Measurements from ENCODE around the gene MCM6. TPM values are rescaled to one million over a fixed set of nuclear protein-coding genes. Genes with fewer than 3 reads are reported as not detected.
"Not testable (repeated sequence)": the region's sequence is repeated elsewhere in the genome, so short reads cannot be mapped to it uniquely, and the experiment has no call there.

The MCM6 gene
- total RNA-seq, 1 donor from 2014 or later: 9.5 TPM

DNA sequence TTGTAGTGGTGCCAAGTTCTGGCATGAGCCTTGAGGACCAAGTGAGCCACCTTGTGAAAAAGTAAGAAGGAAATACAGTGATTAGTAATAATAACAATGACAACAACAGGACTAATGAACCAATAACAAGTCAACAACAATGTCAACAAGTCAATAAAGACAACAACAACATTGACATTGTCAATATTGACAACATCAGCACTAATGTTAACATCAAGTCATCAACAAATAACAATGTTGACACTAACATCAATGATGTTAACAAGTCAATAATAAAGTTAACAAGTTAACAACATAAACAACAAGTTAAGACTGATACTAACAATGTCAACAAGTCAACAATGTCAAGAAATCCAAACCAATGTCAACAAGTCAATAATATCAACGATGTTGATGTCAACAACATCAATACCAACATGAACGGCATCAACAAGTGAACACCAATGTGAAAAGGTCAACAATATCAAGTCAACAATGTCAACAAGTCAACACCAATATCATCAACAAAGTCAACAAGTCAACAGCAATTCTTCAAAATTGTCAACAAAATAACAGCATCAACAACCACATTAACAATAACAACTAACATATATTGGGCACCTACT, 63.2 kb downstream of the MCM6 start:
- Histone ChIP-seq H3K79me2 (ENCODE audit: insufficient read depth, low read length) (no peaks in the 10 kb centered on the region), H3K9me3 (ENCODE audit: insufficient read depth, low read depth, low read length) (no peaks in the 10 kb centered on the region), H3K36me3 (ENCODE audit: insufficient read depth, low read length) (no peaks in the 10 kb centered on the region), H3K4me2 (ENCODE audit: low read length) (no peak overlapping the region), H3K4me1 (ENCODE audit: insufficient read depth, low read length) (peaks cover 8% of the 10 kb centered on the region), H4K20me1 (ENCODE audit: insufficient read depth, low read length) (no peaks in the 10 kb centered on the region), H2AFZ (ENCODE audit: low read depth, low read length) (no peak overlapping the region), H3K9ac (ENCODE audit: low read length) (no peak overlapping the region), H3K27me3 (ENCODE audit: insufficient read depth, low read length) (no peaks in the 10 kb centered on the region), H3K27ac (ENCODE audit: low read depth, low read length) (no peak overlapping the region), H3K4me3 (ENCODE audit: insufficient read depth, low read depth, low read length) (no peak overlapping the region)
- Mint-ChIP-seq H3K36me3 (ENCODE audit: low read depth, unreplicated experiment) (no peaks in the 10 kb centered on the region), H3K27me3 (ENCODE audit: low read depth, unreplicated experiment) (no peaks in the 10 kb centered on the region), H3K27ac (ENCODE audit: unreplicated experiment) (no peak overlapping the region), H3K9me3 (ENCODE audit: unreplicated experiment) (peaks cover 1% of the 10 kb centered on the region), H3K4me1 (ENCODE audit: low read depth, unreplicated experiment) (no peaks in the 10 kb centered on the region), H3K4me3 (ENCODE audit: unreplicated experiment) (no peak overlapping the region)
- no peak for TF ChIP-seq EZH2 (IDR thresholded peaks at IDR 0.05; ENCODE audit: insufficient read depth, low read length)
- TF ChIP-seq, protein P1, sequence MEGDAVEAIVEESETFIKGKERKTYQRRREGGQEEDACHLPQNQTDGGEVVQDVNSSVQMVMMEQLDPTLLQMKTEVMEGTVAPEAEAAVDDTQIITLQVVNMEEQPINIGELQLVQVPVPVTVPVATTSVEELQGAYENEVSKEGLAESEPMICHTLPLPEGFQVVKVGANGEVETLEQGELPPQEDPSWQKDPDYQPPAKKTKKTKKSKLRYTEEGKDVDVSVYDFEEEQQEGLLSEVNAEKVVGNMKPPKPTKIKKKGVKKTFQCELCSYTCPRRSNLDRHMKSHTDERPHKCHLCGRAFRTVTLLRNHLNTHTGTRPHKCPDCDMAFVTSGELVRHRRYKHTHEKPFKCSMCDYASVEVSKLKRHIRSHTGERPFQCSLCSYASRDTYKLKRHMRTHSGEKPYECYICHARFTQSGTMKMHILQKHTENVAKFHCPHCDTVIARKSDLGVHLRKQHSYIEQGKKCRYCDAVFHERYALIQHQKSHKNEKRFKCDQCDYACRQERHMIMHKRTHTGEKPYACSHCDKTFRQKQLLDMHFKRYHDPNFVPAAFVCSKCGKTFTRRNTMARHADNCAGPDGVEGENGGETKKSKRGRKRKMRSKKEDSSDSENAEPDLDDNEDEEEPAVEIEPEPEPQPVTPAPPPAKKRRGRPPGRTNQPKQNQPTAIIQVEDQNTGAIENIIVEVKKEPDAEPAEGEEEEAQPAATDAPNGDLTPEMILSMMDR (IDR thresholded peaks at IDR 0.05; ENCODE audit: insufficient read depth, low read depth, low read length): no peak
- FAIRE-seq: no peak
- DNase-seq (ENCODE audit: low read depth): no peak

DNA sequence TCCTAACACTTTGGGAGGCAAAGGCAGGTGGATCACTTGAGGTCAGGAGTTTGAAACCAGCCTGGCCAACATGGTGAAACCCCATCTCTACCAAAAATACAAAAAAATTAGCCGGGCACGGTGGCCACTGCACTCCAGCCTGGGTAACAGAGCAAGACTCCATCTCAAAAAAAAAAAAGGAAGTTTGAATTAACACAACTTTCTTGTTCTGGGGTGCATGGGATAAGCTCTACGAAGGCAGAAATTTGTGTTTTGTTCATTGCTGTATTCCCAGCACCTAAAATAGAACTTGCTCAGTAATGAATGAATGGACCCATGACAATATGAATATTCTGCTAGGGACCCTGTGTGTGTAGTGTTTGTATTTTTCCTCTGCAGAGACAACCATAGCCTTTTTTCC, 68.4 kb downstream of the MCM6 start:
- not testable (repeated sequence) for H3K9me3 Mint-ChIP-seq (ENCODE audit: unreplicated experiment); H4K20me1 ChIP-seq (ENCODE audit: insufficient read depth, low read length); H3K4me3 Mint-ChIP-seq (ENCODE audit: unreplicated experiment); DNase-seq (ENCODE audit: low read depth); H3K27me3 ChIP-seq (ENCODE audit: insufficient read depth, low read length); H3K4me1 ChIP-seq (ENCODE audit: insufficient read depth, low read length); H3K4me2 ChIP-seq (ENCODE audit: low read length); H2AFZ ChIP-seq (ENCODE audit: low read depth, low read length); FAIRE-seq; H3K36me3 Mint-ChIP-seq (ENCODE audit: low read depth, unreplicated experiment); H3K4me3 ChIP-seq (ENCODE audit: insufficient read depth, low read depth, low read length); H3K27ac Mint-ChIP-seq (ENCODE audit: unreplicated experiment); H3K9ac ChIP-seq (ENCODE audit: low read length); H3K36me3 ChIP-seq (ENCODE audit: insufficient read depth, low read length); H3K27ac ChIP-seq (ENCODE audit: low read depth, low read length); H3K27me3 Mint-ChIP-seq (ENCODE audit: low read depth, unreplicated experiment); H3K79me2 ChIP-seq (ENCODE audit: insufficient read depth, low read length); H3K4me1 Mint-ChIP-seq (ENCODE audit: low read depth, unreplicated experiment); H3K9me3 ChIP-seq (ENCODE audit: insufficient read depth, low read depth, low read length)

DNA sequence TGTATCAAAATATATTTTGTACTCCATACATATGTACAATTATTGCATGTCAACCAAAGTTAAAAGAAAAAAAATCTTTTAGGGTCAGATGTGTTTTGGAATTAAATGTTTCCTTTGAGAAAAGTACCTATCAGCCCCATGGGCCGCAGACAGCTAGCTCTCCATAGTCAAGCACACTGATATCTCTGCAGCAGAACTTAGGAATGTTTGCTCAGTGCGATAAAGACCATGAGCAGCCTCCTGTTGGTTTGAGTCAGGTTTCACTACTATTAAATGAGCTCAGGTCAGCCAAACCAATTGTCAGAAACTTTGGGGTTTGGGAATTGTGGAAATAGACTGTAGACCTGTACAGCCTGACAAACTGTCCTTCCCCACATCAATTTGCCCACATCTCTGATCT, 73.0 kb downstream of the MCM6 start:
- Histone ChIP-seq H3K9ac (ENCODE audit: low read length) (no peak overlapping the region), H3K27ac (ENCODE audit: low read depth, low read length) (no peak overlapping the region), H3K27me3 (ENCODE audit: insufficient read depth, low read length) (no peaks in the 10 kb centered on the region), H3K79me2 (ENCODE audit: insufficient read depth, low read length) (no peaks in the 10 kb centered on the region), H4K20me1 (ENCODE audit: insufficient read depth, low read length) (no peaks in the 10 kb centered on the region), H3K4me2 (ENCODE audit: low read length) (no peak overlapping the region), H3K4me1 (ENCODE audit: insufficient read depth, low read length) (no peaks in the 10 kb centered on the region), H3K36me3 (ENCODE audit: insufficient read depth, low read length) (no peaks in the 10 kb centered on the region), H3K9me3 (ENCODE audit: insufficient read depth, low read depth, low read length) (peaks cover 10% of the 10 kb centered on the region), H3K4me3 (ENCODE audit: insufficient read depth, low read depth, low read length) (no peak overlapping the region), H2AFZ (ENCODE audit: low read depth, low read length) (no peak overlapping the region)
- Mint-ChIP-seq H3K9me3 (ENCODE audit: unreplicated experiment) (peaks cover 7% of the 10 kb centered on the region), H3K4me1 (ENCODE audit: low read depth, unreplicated experiment) (no peaks in the 10 kb centered on the region), H3K27ac (ENCODE audit: unreplicated experiment) (no peak overlapping the region), H3K4me3 (ENCODE audit: unreplicated experiment) (no peak overlapping the region), H3K27me3 (ENCODE audit: low read depth, unreplicated experiment) (no peaks in the 10 kb centered on the region), H3K36me3 (ENCODE audit: low read depth, unreplicated experiment) (no peaks in the 10 kb centered on the region)
- no peak for DNase-seq (ENCODE audit: low read depth)
- TF ChIP-seq, protein P1 (IDR thresholded peaks at IDR 0.05; ENCODE audit: insufficient read depth, low read depth, low read length): no peak
- no peak for TF ChIP-seq EZH2 (IDR thresholded peaks at IDR 0.05; ENCODE audit: insufficient read depth, low read length)
- FAIRE-seq: no peak

Data from astrocyte (in vitro differentiated cells and primary cell).